Neural cell (in vitro differentiated cells): ENCODE measurements around the gene MECP2. TPM values are rescaled to one million over a fixed set of nuclear protein-coding genes. Genes with fewer than 3 reads are reported as not detected.

Experiments used
- H2AFZ ChIP-seq: fragments of 200-600, 300-800 bp; sonication (generic), shearing (Covaris generic); 2 replicates; pipeline ENCODE4 v1.6.0; 2014; ENCODE audit warnings: low read depth, mild to moderate bottlenecking, antibody characterized with exemption, low read length, moderate library complexity
- H3F3A ChIP-seq: fragments of 200-600 bp; shearing (Covaris generic); 2 replicates; pipeline ENCODE4 v1.6.1; 2016; ENCODE audit warnings: mild to moderate bottlenecking, moderate library complexity, mixed read lengths, antibody characterized with exemption, low read length; ENCODE audit not compliant: insufficient read depth, poor library complexity, severe bottlenecking
- H3K27ac ChIP-seq: fragments of 200-600, 300-800 bp; sonication (generic), shearing (Covaris generic); 2 replicates; pipeline ENCODE4 v1.5.1; 2014; ENCODE audit warnings: mild to moderate bottlenecking, low read length, moderate library complexity
- H3K27me3 ChIP-seq: fragments of 300-800, 200-600 bp; sonication (generic), shearing (Covaris generic); 2 replicates; pipeline ENCODE4 v1.6.0; 2014; ENCODE audit warnings: mild to moderate bottlenecking, low read depth, low read length, moderate library complexity; ENCODE audit not compliant: insufficient read depth
- H3K36me3 ChIP-seq: fragments of 300-800, 200-600 bp; sonication (generic), shearing (Covaris generic); 2 replicates; pipeline ENCODE4 v1.5.1; 2014; ENCODE audit warnings: mild to moderate bottlenecking, antibody characterized with exemption, low read length, moderate library complexity; ENCODE audit not compliant: insufficient read depth
- H3K4me2 ChIP-seq: fragments of 300-800, 200-600 bp; sonication (generic), shearing (Covaris generic); 2 replicates; pipeline ENCODE4 v1.6.0; 2014; ENCODE audit warnings: mild to moderate bottlenecking, low read length
- H3K4me3 ChIP-seq: fragments of 300-800, 200-600 bp; sonication (generic), shearing (Covaris generic); 2 replicates; pipeline ENCODE4 v1.5.1; 2014; ENCODE audit warnings: mild to moderate bottlenecking, low read length, moderate library complexity
- H3K79me2 ChIP-seq: fragments of 200-600 bp; shearing (Covaris generic); replicated peaks from 2 replicates; pipeline ENCODE4 v1.6.0; 2014; ENCODE audit warnings: mild to moderate bottlenecking, low read length, moderate library complexity; ENCODE audit not compliant: insufficient read depth
- H3K9ac ChIP-seq: fragments of 300-800, 200-600 bp; sonication (generic), shearing (Covaris generic); 2 replicates; pipeline ENCODE4 v1.6.1; 2016; ENCODE audit warnings: mild to moderate bottlenecking, low read length, mixed read lengths
- H3K9me2 ChIP-seq: fragments of 200-600 bp; shearing (Covaris generic); 2 replicates; pipeline ENCODE4 v1.6.1; 2016; ENCODE audit warnings: mild to moderate bottlenecking, low read length, mixed read lengths; ENCODE audit not compliant: insufficient read depth
- H3K9me3 ChIP-seq: fragments of 200-600, 300-800 bp; sonication (generic), shearing (Covaris generic); 2 replicates; pipeline ENCODE4 v1.6.1; 2016; ENCODE audit warnings: mild to moderate bottlenecking, mixed run types, low read length, moderate library complexity, mixed read lengths
- H4K20me1 ChIP-seq: fragments of 200-600 bp; shearing (Covaris generic); 2 replicates; pipeline ENCODE4 v1.6.1; 2016; ENCODE audit warnings: mild to moderate bottlenecking, mixed run types; ENCODE audit not compliant: insufficient read depth
- CTCF ChIP-seq: fragments of 450-650 bp; IDR thresholded peaks from 2 replicates; pipeline ENCODE4 v1.5.1; 2014; ENCODE audit warnings: antibody characterized with exemption, mild to moderate bottlenecking, moderate library complexity; ENCODE audit not compliant: poor library complexity, severe bottlenecking
- EP300 ChIP-seq: fragments of 450-650 bp; conservative IDR thresholded peaks from 2 replicates; pipeline ENCODE4 v1.6.1; 2014; ENCODE audit warnings: antibody characterized with exemption, mild to moderate bottlenecking, moderate library complexity; ENCODE audit not compliant: poor library complexity, severe bottlenecking
- EZH2 ChIP-seq: fragments of 200-600, 300-800 bp; shearing (Covaris generic), sonication (generic); IDR thresholded peaks from 2 replicates; pipeline ENCODE4 v1.6.1; 2014; ENCODE audit warnings: antibody characterized with exemption, low read length, borderline replicate concordance, mild to moderate bottlenecking; ENCODE audit not compliant: insufficient read depth, poor library complexity, severe bottlenecking
- MXI1 ChIP-seq: fragments of 450-650 bp; conservative IDR thresholded peaks from 2 replicates; pipeline ENCODE4 v1.6.1; 2014; ENCODE audit warnings: antibody characterized with exemption, mild to moderate bottlenecking; ENCODE audit not compliant: poor library complexity, severe bottlenecking
- POLR2AphosphoS5 ChIP-seq: IDR thresholded peaks from 2 replicates; pipeline ENCODE4 v1.6.1; 2012
- RAD21 ChIP-seq: fragments of 450-650 bp; conservative IDR thresholded peaks from 2 replicates; pipeline ENCODE4 v1.6.1; 2014; ENCODE audit warnings: antibody characterized with exemption, mild to moderate bottlenecking, moderate library complexity
- SMC3 ChIP-seq: fragments of 450-650 bp; conservative IDR thresholded peaks from 2 replicates; pipeline ENCODE4 v1.6.1; 2014; ENCODE audit warnings: antibody characterized with exemption, mild to moderate bottlenecking, moderate library complexity; ENCODE audit not compliant: poor library complexity
- TAF1 ChIP-seq: IDR thresholded peaks from 2 replicates; pipeline ENCODE4 v1.6.1; 2012; ENCODE audit warnings: low read depth
- polyA plus RNA-seq: library from polyadenylated mRNA; depleted of rRNA; stranded (reverse); fragments of >200 nt; gene quantifications from 2 replicates; pipeline ENCODE4 v1.2.3, GENCODE V29; 2014
- TF ChIP-seq, protein P1 (sequence below): IDR thresholded peaks from 2 replicates; pipeline ENCODE4 v1.6.1; 2012; ENCODE audit warnings: borderline replicate concordance

The MECP2 gene
- polyA plus RNA-seq, 1 donor from 2014 or later: 14.5 TPM

- no peaks in the 10 kb centered on the region for H3K9me2 ChIP-seq
- H3K27ac ChIP-seq: no peak overlapping the region
- no peaks in the 10 kb centered on the region for H3K27me3 ChIP-seq
- no peaks in the 10 kb centered on the region for H3K36me3 ChIP-seq
- H4K20me1 ChIP-seq: no peaks in the 10 kb centered on the region
- no peaks in the 10 kb centered on the region for H3F3A ChIP-seq
- no peak overlapping the region for H2AFZ ChIP-seq
- H3K79me2 ChIP-seq: no peaks in the 10 kb centered on the region
- H3K9ac ChIP-seq: no peak overlapping the region
- no peaks in the 10 kb centered on the region for H3K9me3 ChIP-seq
- H3K4me2 ChIP-seq: no peak overlapping the region
- TF ChIP-seq SMC3 (no peak), CTCF (no peak), POLR2AphosphoS5 (no peak), TAF1 (no peak), MXI1 (no peak), EP300 (no peak), RAD21 (no peak), EZH2 (no peak)
- TF ChIP-seq, protein P1, sequence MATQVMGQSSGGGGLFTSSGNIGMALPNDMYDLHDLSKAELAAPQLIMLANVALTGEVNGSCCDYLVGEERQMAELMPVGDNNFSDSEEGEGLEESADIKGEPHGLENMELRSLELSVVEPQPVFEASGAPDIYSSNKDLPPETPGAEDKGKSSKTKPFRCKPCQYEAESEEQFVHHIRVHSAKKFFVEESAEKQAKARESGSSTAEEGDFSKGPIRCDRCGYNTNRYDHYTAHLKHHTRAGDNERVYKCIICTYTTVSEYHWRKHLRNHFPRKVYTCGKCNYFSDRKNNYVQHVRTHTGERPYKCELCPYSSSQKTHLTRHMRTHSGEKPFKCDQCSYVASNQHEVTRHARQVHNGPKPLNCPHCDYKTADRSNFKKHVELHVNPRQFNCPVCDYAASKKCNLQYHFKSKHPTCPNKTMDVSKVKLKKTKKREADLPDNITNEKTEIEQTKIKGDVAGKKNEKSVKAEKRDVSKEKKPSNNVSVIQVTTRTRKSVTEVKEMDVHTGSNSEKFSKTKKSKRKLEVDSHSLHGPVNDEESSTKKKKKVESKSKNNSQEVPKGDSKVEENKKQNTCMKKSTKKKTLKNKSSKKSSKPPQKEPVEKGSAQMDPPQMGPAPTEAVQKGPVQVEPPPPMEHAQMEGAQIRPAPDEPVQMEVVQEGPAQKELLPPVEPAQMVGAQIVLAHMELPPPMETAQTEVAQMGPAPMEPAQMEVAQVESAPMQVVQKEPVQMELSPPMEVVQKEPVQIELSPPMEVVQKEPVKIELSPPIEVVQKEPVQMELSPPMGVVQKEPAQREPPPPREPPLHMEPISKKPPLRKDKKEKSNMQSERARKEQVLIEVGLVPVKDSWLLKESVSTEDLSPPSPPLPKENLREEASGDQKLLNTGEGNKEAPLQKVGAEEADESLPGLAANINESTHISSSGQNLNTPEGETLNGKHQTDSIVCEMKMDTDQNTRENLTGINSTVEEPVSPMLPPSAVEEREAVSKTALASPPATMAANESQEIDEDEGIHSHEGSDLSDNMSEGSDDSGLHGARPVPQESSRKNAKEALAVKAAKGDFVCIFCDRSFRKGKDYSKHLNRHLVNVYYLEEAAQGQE: no peak
- no peak overlapping the region for H3K4me3 ChIP-seq
Measured at GRCh38 chrX:154132366-154132765, 34.8 kb upstream of the MECP2 start.

GRCh38 chrX:154131955-154132354 lies 34.4 kb upstream of the MECP2 start:
- H3K36me3 ChIP-seq: no peaks in the 10 kb centered on the region
- no peak overlapping the region for H3K9ac ChIP-seq

More at GRCh38 chrX:154131955-154132354, 34.4 kb upstream of the MECP2 start:
- H3F3A ChIP-seq: no peaks in the 10 kb centered on the region
- H3K27me3 ChIP-seq: no peaks in the 10 kb centered on the region
- H3K9me3 ChIP-seq: no peaks in the 10 kb centered on the region
- no peak overlapping the region for H3K27ac ChIP-seq
- H3K4me2 ChIP-seq: no peak overlapping the region
- no peak overlapping the region for H3K4me3 ChIP-seq
- TF ChIP-seq CTCF: no peak
- no peak for TF ChIP-seq POLR2AphosphoS5
- TF ChIP-seq SMC3: no peak
- no peak for TF ChIP-seq MXI1
- no peak for TF ChIP-seq EZH2
- TF ChIP-seq RAD21: no peak
- TF ChIP-seq TAF1: no peak
- TF ChIP-seq, protein P1: no peak
- no peak for TF ChIP-seq EP300
- H2AFZ ChIP-seq: no peak overlapping the region
- no peaks in the 10 kb centered on the region for H3K9me2 ChIP-seq
- H4K20me1 ChIP-seq: no peaks in the 10 kb centered on the region
- no peaks in the 10 kb centered on the region for H3K79me2 ChIP-seq
